H54 (cell line): ENCODE data around the gene COX7B2.

Experiments
- DNase-seq: peaks from one replicate; pipeline ENCODE4 v3.0.0; 2011; ENCODE audit warnings: low spot score, mixed read lengths; ENCODE audit not compliant: insufficient read length
- FAIRE-seq: peaks from 3 replicates; lab custom pipeline; 2011; peaks lifted over from hg19 to GRCh38; lab: Jason Lieb, UNC
- POLR2A ChIP-seq: IDR thresholded peaks from 2 replicates; pipeline ENCODE4 v1.6.1; 2011; ENCODE audit warnings: low read depth, mild to moderate bottlenecking, low read length

Gene COX7B2

GRCh38 chr4:46927201-46927600, 18.2 kb upstream of the COX7B2 start:
- DNase-seq: no peak
- no peak for TF ChIP-seq POLR2A
- FAIRE-seq: no peak

- no peak for TF ChIP-seq POLR2A
- DNase-seq (no peak), FAIRE-seq (no peak)
Measured at GRCh38 chr4:46924789-46925529, 15.9 kb upstream of the COX7B2 start.

GRCh38 chr4:46922205-46922604, 13.2 kb upstream of the COX7B2 start:
- no peak for TF ChIP-seq POLR2A
- FAIRE-seq (no peak), DNase-seq (no peak)

GRCh38 chr4:46908148-46908547, 897 bp downstream of the COX7B2 start:
- TF ChIP-seq POLR2A: no peak
- no peak for FAIRE-seq
- DNase-seq: no peak

- TF ChIP-seq POLR2A: no peak
- FAIRE-seq (no peak), DNase-seq (no peak)
Measured at GRCh38 chr4:46900082-46900481, 9.0 kb downstream of the COX7B2 start.

GRCh38 chr4:46894826-46895225, 14.2 kb downstream of the COX7B2 start:
- TF ChIP-seq POLR2A: no peak
- FAIRE-seq (no peak), DNase-seq (no peak)

GRCh38 chr4:46890056-46890455, 19.0 kb downstream of the COX7B2 start:
- FAIRE-seq: no peak
- no peak for DNase-seq
- no peak for TF ChIP-seq POLR2A

GRCh38 chr4:46889410-46889809, 19.6 kb downstream of the COX7B2 start:
- TF ChIP-seq POLR2A: no peak
- DNase-seq (no peak), FAIRE-seq (no peak)

- DNase-seq: no peak
- no peak for FAIRE-seq
- TF ChIP-seq POLR2A: no peak
Measured at GRCh38 chr4:46886711-46887110, 22.3 kb downstream of the COX7B2 start.

GRCh38 chr4:46878641-46879040, 30.4 kb downstream of the COX7B2 start:
- TF ChIP-seq POLR2A: no peak
- FAIRE-seq (no peak), DNase-seq (no peak)

GRCh38 chr4:46874811-46875210, 34.2 kb downstream of the COX7B2 start:
- TF ChIP-seq POLR2A: no peak
- FAIRE-seq (no peak), DNase-seq (no peak)

GRCh38 chr4:46870411-46870810, 38.6 kb downstream of the COX7B2 start:
- FAIRE-seq (no peak), DNase-seq (no peak)

GRCh38 chr4:46856333-46856732, 52.7 kb downstream of the COX7B2 start:
- no peak for DNase-seq
- no peak for TF ChIP-seq POLR2A

More at GRCh38 chr4:46870411-46870810, 38.6 kb downstream of the COX7B2 start:
- no peak for TF ChIP-seq POLR2A

GRCh38 chr4:46852800-46853199, 56.2 kb downstream of the COX7B2 start:
- no peak for TF ChIP-seq POLR2A
- no peak for DNase-seq
- no peak for FAIRE-seq

More at GRCh38 chr4:46856333-46856732, 52.7 kb downstream of the COX7B2 start:
- FAIRE-seq: no peak

GRCh38 chr4:46850026-46850425, 59.0 kb downstream of the COX7B2 start:
- FAIRE-seq (no peak), DNase-seq (no peak)
- TF ChIP-seq POLR2A: no peak
